ENCODE measurements around the gene MYO7A. TPM values are rescaled to one million over a fixed set of nuclear protein-coding genes. Genes with fewer than 3 reads are reported as not detected.

MYO7A gene
- total and polyA plus RNA-seq, 2 of the 8 experiments (the other 6 are each of a cell fraction or from before 2014, with no cell fraction given) = 1.5 to 1.9 TPM

DNA sequence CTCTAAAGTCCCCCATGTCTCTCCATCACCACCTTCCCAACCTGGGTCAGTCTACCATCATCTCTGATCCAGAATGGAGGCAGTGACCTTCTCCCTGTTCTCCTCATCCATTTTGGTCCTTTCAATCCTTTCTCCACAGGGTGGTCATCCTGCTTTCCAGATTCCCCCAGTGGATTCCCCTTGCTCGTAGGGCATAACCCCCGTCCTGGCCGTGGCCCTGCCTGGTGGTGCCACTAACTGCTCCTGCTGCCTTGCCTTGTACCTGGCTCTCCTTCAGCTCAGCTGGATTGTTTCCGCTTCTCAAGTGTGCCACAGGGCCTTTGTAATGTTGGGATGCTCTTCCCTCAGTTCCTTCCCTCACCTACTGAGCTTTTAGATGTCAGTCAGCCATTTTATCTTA, 81.6 kb downstream of the MYO7A start:
- H4K20me1 ChIP-seq (replicated peaks in 1 of 2; ENCODE audit: control insufficient read depth in 1 of 2, insufficient read depth in 2 of 2, low read length in 2 of 2) = no peaks in the 10 kb centered on the region
- H4K91ac ChIP-seq (replicated peaks; ENCODE audit: insufficient read length, low read length) = no peak overlapping the region
- no peak overlapping the region for H3K27ac ChIP-seq (ENCODE audit: low read depth, low read length)
- no peak overlapping the region for H4K8ac ChIP-seq (ENCODE audit: extremely low read depth, insufficient read depth, low read length)
- H2BK120ac ChIP-seq (replicated peaks; ENCODE audit: low read depth, low read length) = no peak overlapping the region
- H3K4me1 ChIP-seq (replicated peaks in 1 of 4; ENCODE audit: control insufficient read depth in 3 of 4, insufficient read depth in 4 of 4, low read length in 3 of 4) = no peaks in the 10 kb centered on the region
- H2BK20ac ChIP-seq (ENCODE audit: low read length) = no peak overlapping the region
- no peaks in the 10 kb centered on the region for H3K79me2 ChIP-seq (ENCODE audit: control insufficient read depth in 1 of 2, insufficient read depth in 2 of 2, low read length in 2 of 2)
- H2AFZ ChIP-seq (ENCODE audit: low read length) = no peak overlapping the region
- CTCF ChIA-PET (ENCODE audit: partially characterized antibody) = interaction anchor here (1.0 to 2.6 kb wide), 2 partner anchors 11 to 17 kb away, joined by 4 to 12 read pairs; no protein-coding TSS in a partner anchor
- H3K27me3 ChIP-seq (replicated peaks in 1 of 4; ENCODE audit: control insufficient read depth in 3 of 4, extremely low read depth in 1 of 4, insufficient read depth in 3 of 4, low read length in 3 of 4) = no peaks in the 10 kb centered on the region
- H3K9me3 ChIP-seq (ENCODE audit: insufficient read depth in 2 of 2, low read depth in 1 of 2, low read length in 1 of 2) = no peaks in the 10 kb centered on the region
- no peak for TF ChIP-seq NRF1 (IDR thresholded peaks at IDR 0.05; ENCODE audit: low read depth, low read length)
- no peak overlapping the region for H3K4me2 ChIP-seq (ENCODE audit: insufficient read depth in 1 of 2, low read depth in 2 of 2, low read length in 2 of 2)
- H2BK5ac ChIP-seq (ENCODE audit: low read depth, low read length) = no peak overlapping the region
- POLR2A ChIA-PET (ENCODE audit: partially characterized antibody) = no interaction called here
- no peak overlapping the region for H2BK12ac ChIP-seq (ENCODE audit: low read depth, low read length)
- no peaks in the 10 kb centered on the region for H3K36me3 ChIP-seq (ENCODE audit: control insufficient read depth in 2 of 4, insufficient read depth in 4 of 4, low read length in 3 of 4)
- DNase-seq (ENCODE audit: low read depth in 1 of 2, low spot score in 2 of 2) (no peak), FAIRE-seq (no peak)
- no peak overlapping the region for H3K14ac ChIP-seq (ENCODE audit: insufficient read length)
- no peak overlapping the region for H3K4ac ChIP-seq (replicated peaks; ENCODE audit: insufficient read length, low read depth, low read length)
- H3K79me1 ChIP-seq (ENCODE audit: low read depth, low read length) = no peaks in the 10 kb centered on the region
- no peak overlapping the region for H3K56ac ChIP-seq (replicated peaks; ENCODE audit: insufficient read length, low read depth, low read length)
- whole genome bisulfite sequencing, 2 experiments (ENCODE audit: extremely low coverage in 1 of 2, insufficient coverage in 1 of 2, insufficient read length in 1 of 2, insufficient replicate concordance in 2 of 2, low coverage in 1 of 2, low lambda C conversion rate in 2 of 2, missing lambda C conversion rate in 1 of 2) = 74% methylated on average over 4 of the region's 4 CpGs; no CpG with 5 or more reads in 1 of the 2 experiments
- H3K9ac ChIP-seq (replicated peaks in 1 of 4; ENCODE audit: extremely low read depth in 1 of 4, low read depth in 3 of 4, low read length in 3 of 4) = no peak overlapping the region; a peak in 1 of 7 replicates
- no peak overlapping the region for H3K23ac ChIP-seq (ENCODE audit: insufficient read length)
- H2AK5ac ChIP-seq (ENCODE audit: low read depth, low read length) = no peak overlapping the region
- no peak overlapping the region for H3K18ac ChIP-seq (ENCODE audit: extremely low read depth, low read length)
- H3K23me2 ChIP-seq (ENCODE audit: low read depth, low read length) = no peaks in the 10 kb centered on the region
- H4K5ac ChIP-seq (ENCODE audit: insufficient read length, low read depth, low read length) = no peak overlapping the region
- H2BK15ac ChIP-seq (ENCODE audit: low read length) = no peak overlapping the region
- no peak overlapping the region for H3K4me3 ChIP-seq (ENCODE audit: extremely low read depth in 1 of 4, insufficient read depth in 2 of 4, low read depth in 3 of 4, low read length in 4 of 4)
